ENCODE data around the gene ATP2B2. TPM values are rescaled to one million over a fixed set of nuclear protein-coding genes. Genes with fewer than 3 reads are reported as not detected.

The ATP2B2 gene
- total and polyA plus RNA-seq, 2 donors (not counting 1 experiment from before 2014, with no cell fraction given): not detected

- Histone ChIP-seq H2AFZ (ENCODE audit: insufficient read depth, low read depth, low read length, poor library complexity, severe bottlenecking) (peak overlapping the region; percentile 34), H3K36me3 (replicated peaks in 1 of 2; ENCODE audit: control extremely low read depth in 1 of 2, control insufficient read depth in 1 of 2, extremely low read depth in 1 of 2, insufficient read depth in 2 of 2, low read length in 1 of 2) (no peaks in the 10 kb centered on the region), H3K27ac (ENCODE audit: low read length in 2 of 2) (no peak overlapping the region), H3K4me3 (ENCODE audit: control extremely low read depth in 1 of 5, extremely low read depth in 1 of 5, insufficient read depth in 1 of 5, low read depth in 2 of 5, low read length in 4 of 5) (no peak overlapping the region), H3K4me2 (replicated peaks; ENCODE audit: low read depth, low read length, poor library complexity, severe bottlenecking) (no peak overlapping the region), H3K9me3 (ENCODE audit: control extremely low read depth in 1 of 3, control insufficient read depth in 2 of 3, insufficient read depth in 1 of 3, low read length in 2 of 3) (no peaks in the 10 kb centered on the region), H3K4me1 (ENCODE audit: control insufficient read depth in 2 of 2, insufficient read depth in 2 of 2, low read length in 2 of 2) (peaks cover 3 to 5% of the 10 kb centered on the region in 2 donors), H3K27me3 (replicated peaks in 1 of 4; ENCODE audit: control extremely low read depth in 1 of 4, control insufficient read depth in 3 of 4, insufficient read depth in 4 of 4, low read length in 3 of 4) (no peaks in the 10 kb centered on the region), H3K79me2 (ENCODE audit: control insufficient read depth, insufficient read depth, low read length) (no peaks in the 10 kb centered on the region), H3K9ac (ENCODE audit: low read length) (no peak overlapping the region), H4K20me1 (ENCODE audit: control insufficient read depth, insufficient read depth, low read length, poor library complexity, severe bottlenecking) (no peaks in the 10 kb centered on the region)
- Mint-ChIP-seq H3K9me3 (ENCODE audit: insufficient read depth) (no peaks in the 10 kb centered on the region), H3K27ac (peak overlapping the region; percentile 26), H3K4me3 (no peak overlapping the region), H3K4me1 (peaks cover 2% of the 10 kb centered on the region), H3K27me3 (peaks cover 4% of the 10 kb centered on the region)
- DNase-seq (no peak), ATAC-seq (ENCODE audit: low read depth) (no peak)
- WGBS (ENCODE audit: insufficient coverage): 77% methylated on average over 17 of the region's 19 CpGs
- POLR2A ChIA-PET: interaction anchor here (0.6 kb wide), 1 partner anchor 948 kb away, joined by 3 read pairs; the partner anchor contains the start of gene SETD5
- CTCF ChIA-PET: interaction anchor here (0.9 to 7.3 kb wide), 15 partner anchors 11 to 394 kb away, joined by 3 to 142 read pairs (median 5); no protein-coding TSS in a partner anchor
- intact Hi-C loops (cut with micrococcal nuclease): loop anchor here (1.0 to 2.0 kb wide), 2 partner anchors 91 to 112 kb away; no protein-coding TSS in a partner anchor
- TF ChIP-seq EZH2 (IDR thresholded peaks at IDR 0.05; ENCODE audit: borderline replicate concordance, insufficient read depth, low read depth, low read length, poor library complexity, severe bottlenecking): no peak
- TF ChIP-seq, protein P1, sequence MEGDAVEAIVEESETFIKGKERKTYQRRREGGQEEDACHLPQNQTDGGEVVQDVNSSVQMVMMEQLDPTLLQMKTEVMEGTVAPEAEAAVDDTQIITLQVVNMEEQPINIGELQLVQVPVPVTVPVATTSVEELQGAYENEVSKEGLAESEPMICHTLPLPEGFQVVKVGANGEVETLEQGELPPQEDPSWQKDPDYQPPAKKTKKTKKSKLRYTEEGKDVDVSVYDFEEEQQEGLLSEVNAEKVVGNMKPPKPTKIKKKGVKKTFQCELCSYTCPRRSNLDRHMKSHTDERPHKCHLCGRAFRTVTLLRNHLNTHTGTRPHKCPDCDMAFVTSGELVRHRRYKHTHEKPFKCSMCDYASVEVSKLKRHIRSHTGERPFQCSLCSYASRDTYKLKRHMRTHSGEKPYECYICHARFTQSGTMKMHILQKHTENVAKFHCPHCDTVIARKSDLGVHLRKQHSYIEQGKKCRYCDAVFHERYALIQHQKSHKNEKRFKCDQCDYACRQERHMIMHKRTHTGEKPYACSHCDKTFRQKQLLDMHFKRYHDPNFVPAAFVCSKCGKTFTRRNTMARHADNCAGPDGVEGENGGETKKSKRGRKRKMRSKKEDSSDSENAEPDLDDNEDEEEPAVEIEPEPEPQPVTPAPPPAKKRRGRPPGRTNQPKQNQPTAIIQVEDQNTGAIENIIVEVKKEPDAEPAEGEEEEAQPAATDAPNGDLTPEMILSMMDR (IDR thresholded peaks at IDR 0.05): no peak
These were observed 160.3 kb downstream of the ATP2B2 start for GRCh38 chr3:10344944-10345575.

Measured in B cell (primary cell).